ENCODE results near the gene SLC30A5.

GRCh38 chr5:69075522-69076179, 18.2 kb upstream of the SLC30A5 start:
- TF ChIP-seq, protein P1, sequence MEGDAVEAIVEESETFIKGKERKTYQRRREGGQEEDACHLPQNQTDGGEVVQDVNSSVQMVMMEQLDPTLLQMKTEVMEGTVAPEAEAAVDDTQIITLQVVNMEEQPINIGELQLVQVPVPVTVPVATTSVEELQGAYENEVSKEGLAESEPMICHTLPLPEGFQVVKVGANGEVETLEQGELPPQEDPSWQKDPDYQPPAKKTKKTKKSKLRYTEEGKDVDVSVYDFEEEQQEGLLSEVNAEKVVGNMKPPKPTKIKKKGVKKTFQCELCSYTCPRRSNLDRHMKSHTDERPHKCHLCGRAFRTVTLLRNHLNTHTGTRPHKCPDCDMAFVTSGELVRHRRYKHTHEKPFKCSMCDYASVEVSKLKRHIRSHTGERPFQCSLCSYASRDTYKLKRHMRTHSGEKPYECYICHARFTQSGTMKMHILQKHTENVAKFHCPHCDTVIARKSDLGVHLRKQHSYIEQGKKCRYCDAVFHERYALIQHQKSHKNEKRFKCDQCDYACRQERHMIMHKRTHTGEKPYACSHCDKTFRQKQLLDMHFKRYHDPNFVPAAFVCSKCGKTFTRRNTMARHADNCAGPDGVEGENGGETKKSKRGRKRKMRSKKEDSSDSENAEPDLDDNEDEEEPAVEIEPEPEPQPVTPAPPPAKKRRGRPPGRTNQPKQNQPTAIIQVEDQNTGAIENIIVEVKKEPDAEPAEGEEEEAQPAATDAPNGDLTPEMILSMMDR (conservative IDR thresholded peaks at IDR 0.05 in 1 of 2, IDR thresholded peaks at IDR 0.05 in 1 of 2; ENCODE audit: extremely low read depth in 1 of 2, insufficient read depth in 1 of 2, low read depth in 1 of 2, low read length in 2 of 2): no peak
- no peak for TF ChIP-seq EZH2 (IDR thresholded peaks at IDR 0.05; ENCODE audit: borderline replicate concordance, low read length)
